NCI-H146 treated with DMSO at 0.1 percent for 48 hours (cell line): Measurements from ENCODE around the gene LY6G5C.

Experiments used
- DNase-seq: peaks from one replicate; lab custom pipeline; 2025; ENCODE audit not compliant: unreplicated experiment; lab: John Stamatoyannopoulos, UW

Gene LY6G5C

GRCh38 chr6:31663126-31663960 lies 17.5 kb downstream of the LY6G5C start:
- no peak for DNase-seq

DNA sequence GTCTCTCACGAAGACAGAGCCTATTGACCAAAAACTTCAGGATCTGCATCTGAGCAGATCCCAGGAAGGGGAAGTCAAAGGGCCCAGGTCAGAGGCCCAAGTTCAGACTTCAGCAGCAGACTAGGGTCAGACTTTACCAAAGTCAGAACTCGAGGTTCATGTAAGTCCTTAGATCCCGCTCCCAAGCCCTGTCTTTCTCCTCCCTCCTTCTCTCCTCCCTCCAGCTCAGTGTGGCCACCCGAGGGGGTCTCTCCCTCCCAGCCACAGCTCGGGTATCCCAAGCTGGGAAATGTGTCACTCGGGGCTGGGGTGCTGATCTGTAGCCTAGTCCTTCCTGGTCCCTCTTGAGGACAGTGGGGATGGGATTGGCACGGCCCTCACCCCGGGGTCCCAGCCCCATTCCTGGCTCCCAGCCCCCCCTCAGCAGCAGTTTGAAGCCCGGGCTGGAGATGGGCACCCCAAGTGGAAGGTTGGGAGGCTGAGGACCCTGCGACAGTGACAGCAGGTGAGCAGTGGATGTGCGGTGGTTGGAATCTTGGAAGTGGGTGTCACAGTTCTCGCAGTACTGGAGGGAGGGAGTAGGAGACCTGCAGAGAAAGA lies 18.6 kb downstream of the LY6G5C start:
- no peak for DNase-seq

GRCh38 chr6:31661262-31662123 lies 19.4 kb downstream of the LY6G5C start:
- DNase-seq, result no peak

- peak; percentile 61 for DNase-seq
These were observed 20.2 kb downstream of the LY6G5C start, which contains the start of gene C6orf47 for GRCh38 chr6:31660381-31661261. Gene C6orf47 (minus strand): TSS chr6:31660778. CDS start chr6:31659947, 831 bp downstream.

GRCh38 chr6:31659649-31660380 lies 21.1 kb downstream of the LY6G5C start:
- no peak for DNase-seq

DNA sequence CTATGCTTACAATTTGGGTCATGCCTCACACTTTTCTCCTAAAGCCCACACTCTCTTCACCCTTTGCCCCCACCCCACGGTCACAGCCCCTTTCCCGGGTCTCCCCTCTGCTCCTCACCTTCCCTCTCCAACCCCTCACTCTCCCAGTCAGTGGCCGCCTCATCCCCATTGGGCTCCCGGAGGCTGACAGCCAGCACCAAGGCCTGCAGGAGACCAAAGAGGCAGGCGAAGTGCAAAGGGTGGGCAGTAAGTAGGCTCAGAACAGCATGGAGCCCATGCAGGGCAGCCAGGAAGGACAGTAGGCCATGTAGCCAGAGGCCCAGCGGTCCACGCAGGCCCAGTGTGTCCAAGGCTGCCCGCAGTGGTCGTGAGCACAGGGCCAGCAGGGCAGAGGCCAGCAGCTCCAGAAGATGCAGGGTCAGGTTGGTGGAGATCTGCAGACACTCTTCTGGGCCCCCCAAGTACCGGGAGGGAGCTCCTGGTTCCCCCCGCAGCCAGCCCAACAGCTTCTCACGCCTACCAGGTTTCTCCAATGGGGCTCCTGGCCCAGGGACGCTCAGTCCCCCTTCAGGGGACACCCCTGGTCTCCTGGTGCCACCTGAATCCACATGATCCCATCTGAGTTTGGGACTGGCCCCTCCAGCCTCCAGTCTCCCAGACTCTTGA lies 21.8 kb downstream of the LY6G5C start:
- DNase-seq, result no peak

DNA sequence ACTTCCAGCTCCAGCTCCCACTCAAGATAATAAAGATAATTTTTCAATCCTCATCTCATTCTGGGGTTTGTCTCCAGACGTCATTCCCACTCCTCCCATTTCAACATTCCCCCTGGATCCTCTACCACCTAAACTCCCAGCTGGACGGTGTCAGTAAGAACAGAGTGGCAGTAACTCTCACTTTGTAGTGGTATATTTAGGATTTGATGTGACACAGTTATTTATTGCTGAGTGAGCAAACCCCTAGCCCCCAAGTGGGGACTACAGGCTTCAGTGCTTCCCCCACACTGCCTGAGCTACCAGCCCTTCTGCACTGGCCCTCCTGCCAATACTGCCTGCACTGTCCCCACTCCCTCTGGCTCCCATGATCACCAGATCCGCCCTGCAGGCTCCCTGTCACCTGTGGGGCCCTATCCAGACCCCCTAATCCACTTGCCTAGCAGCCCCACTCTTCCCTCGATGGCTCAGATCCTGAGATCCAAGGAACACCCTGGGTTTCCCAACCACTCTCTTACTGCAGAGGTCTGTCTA lies 22.6 kb downstream of the LY6G5C start:
- no peak for DNase-seq

DNA sequence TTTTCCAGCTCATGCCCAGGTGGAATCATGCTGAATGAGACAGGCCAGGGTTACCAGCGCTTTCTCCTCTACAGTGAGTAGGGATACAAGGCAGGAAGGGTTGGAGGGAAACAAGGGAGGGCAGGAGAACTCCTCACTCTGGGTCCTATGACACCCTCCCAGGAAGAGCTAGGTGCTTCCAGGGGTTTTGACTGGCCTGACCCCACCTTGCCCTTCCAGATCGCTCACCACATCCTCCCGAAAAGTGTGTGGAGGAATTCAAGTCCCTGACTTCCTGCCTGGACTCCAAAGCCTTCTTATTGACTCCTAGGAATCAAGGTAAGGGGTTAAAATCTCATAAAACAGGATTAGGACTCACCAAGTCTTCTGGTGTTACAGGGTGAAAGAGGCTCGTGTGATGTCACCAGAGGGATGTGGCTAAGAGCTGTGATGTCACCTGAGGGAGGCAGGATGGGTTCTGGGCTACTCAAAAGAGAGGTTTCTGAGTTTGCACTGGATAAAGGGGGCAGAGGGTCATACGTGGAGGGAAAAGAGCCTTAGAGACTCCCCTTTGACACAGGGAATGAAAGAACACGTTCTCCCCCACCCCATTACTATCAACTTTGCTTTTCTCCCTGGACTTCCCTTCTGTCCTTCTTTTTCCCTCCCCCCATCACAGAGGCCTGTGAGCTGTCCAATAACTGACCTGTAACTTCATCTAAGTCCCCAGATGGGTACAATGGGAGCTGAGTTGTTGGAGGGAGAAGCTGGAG lies 23.3 kb downstream of the LY6G5C start:
- DNase-seq, result no peak

GRCh38 chr6:31655349-31656237 lies 25.3 kb downstream of the LY6G5C start, which contains the start of gene APOM:
Gene APOM (plus strand): TSS chr6:31655894. CDS start chr6:31655967, 73 bp downstream.
- DNase-seq, result no peak

GRCh38 chr6:31654574-31655348 lies 26.1 kb downstream of the LY6G5C start:
- DNase-seq, result no peak

GRCh38 chr6:31652925-31653724 lies 27.7 kb downstream of the LY6G5C start:
- DNase-seq, result peak; percentile 95

- DNase-seq, result peak; percentile 59
These were observed 29.2 kb downstream of the LY6G5C start for GRCh38 chr6:31651602-31652191.

GRCh38 chr6:31645325-31645724 lies 35.5 kb downstream of the LY6G5C start:
- no peak for DNase-seq

- DNase-seq, result no peak
These were observed 36.9 kb downstream of the LY6G5C start for GRCh38 chr6:31643818-31644454.
